SK-N-SH treated with all-trans-retinoic acid at 6 μM for 48 hours (cell line): ENCODE measurements around the gene ZBTB8OS.
A peak's percentile ranks its signal among the peaks of the same experiment; 100 is the strongest.

ENCODE experiments used
- ATAC-seq: fragments of 200-7000 bp; cut with Tn5 transposase; 3 replicates; pipeline ENCODE4 v1.9.1; 2020; ENCODE audit warnings: mild to moderate bottlenecking, moderate library complexity
- CSDC2 ChIP-seq: fragments of 250-450 bp; sonication (Bioruptor Pico); IDR thresholded peaks from 2 replicates; pipeline ENCODE4 v1.5.0; 2020; ENCODE audit warnings: mild to moderate bottlenecking, moderate library complexity
- ESRRG ChIP-seq: fragments of 250-450 bp; sonication (Bioruptor Pico); IDR thresholded peaks from 2 replicates; pipeline ENCODE4 v1.6.1; 2021; ENCODE audit warnings: mild to moderate bottlenecking
- PPARA ChIP-seq: fragments of 250-450 bp; sonication (Bioruptor Pico); IDR thresholded peaks from 2 replicates; pipeline ENCODE4 v1.5.0; 2020; ENCODE audit warnings: mild to moderate bottlenecking, borderline replicate concordance
- TCF4 ChIP-seq: fragments of 250-450 bp; sonication (Bioruptor Pico); IDR thresholded peaks from 2 replicates; pipeline ENCODE4 v1.8.0; 2021; ENCODE audit warnings: mild to moderate bottlenecking, moderate library complexity, borderline replicate concordance
- TOX ChIP-seq: fragments of 250-450 bp; sonication (Bioruptor Pico); IDR thresholded peaks from 2 replicates; pipeline ENCODE4 v1.8.0; 2021; ENCODE audit warnings: mild to moderate bottlenecking, moderate library complexity, borderline replicate concordance
- ZC3H10 ChIP-seq: fragments of 250-450 bp; sonication (Bioruptor Pico); IDR thresholded peaks from 2 replicates; pipeline ENCODE4 v1.5.1; 2021; ENCODE audit warnings: mild to moderate bottlenecking, moderate library complexity
- ZFP3 ChIP-seq: fragments of 250-450 bp; sonication (Bioruptor Pico); IDR thresholded peaks from 2 replicates; pipeline ENCODE4 v1.5.0; 2020; ENCODE audit warnings: mild to moderate bottlenecking, moderate library complexity
- ZFP30 ChIP-seq: fragments of 450-650 bp; formaldehyde crosslinking; IDR thresholded peaks from 2 replicates; pipeline ENCODE4 v1.5.0; 2022; ENCODE audit warnings: mild to moderate bottlenecking, moderate library complexity
- ZNF70 ChIP-seq: fragments of 450-650 bp; formaldehyde crosslinking; IDR thresholded peaks from 2 replicates; pipeline ENCODE4 v1.5.0; 2020; ENCODE audit warnings: mild to moderate bottlenecking, moderate library complexity
- ZNF8 ChIP-seq: fragments of 450-650 bp; formaldehyde crosslinking; IDR thresholded peaks from 2 replicates; pipeline ENCODE4 v1.5.0; 2020; ENCODE audit warnings: mild to moderate bottlenecking, moderate library complexity
- TF ChIP-seq, protein P1 (sequence below): fragments of 250-450 bp; sonication (Bioruptor Pico); IDR thresholded peaks from 2 replicates; pipeline ENCODE4 v1.8.0; 2021; ENCODE audit warnings: low read depth, mild to moderate bottlenecking, moderate library complexity, borderline replicate concordance
- TF ChIP-seq, protein P2 (sequence below): fragments of 250-450 bp; sonication (Bioruptor Pico); IDR thresholded peaks from 2 replicates; pipeline ENCODE4 v1.5.1; 2020; ENCODE audit warnings: low read depth, mild to moderate bottlenecking, moderate library complexity
- TF ChIP-seq, protein P3 (sequence below): fragments of 250-450 bp; sonication (Bioruptor Pico); IDR thresholded peaks from 2 replicates; pipeline ENCODE4 v1.5.1; 2021; ENCODE audit warnings: mild to moderate bottlenecking, moderate library complexity
- TF ChIP-seq, protein P4 (sequence below): fragments of 250-450 bp; sonication (Bioruptor Pico); IDR thresholded peaks from 2 replicates; pipeline ENCODE4 v1.5.0; 2020; ENCODE audit warnings: mild to moderate bottlenecking, moderate library complexity

Gene ZBTB8OS

DNA sequence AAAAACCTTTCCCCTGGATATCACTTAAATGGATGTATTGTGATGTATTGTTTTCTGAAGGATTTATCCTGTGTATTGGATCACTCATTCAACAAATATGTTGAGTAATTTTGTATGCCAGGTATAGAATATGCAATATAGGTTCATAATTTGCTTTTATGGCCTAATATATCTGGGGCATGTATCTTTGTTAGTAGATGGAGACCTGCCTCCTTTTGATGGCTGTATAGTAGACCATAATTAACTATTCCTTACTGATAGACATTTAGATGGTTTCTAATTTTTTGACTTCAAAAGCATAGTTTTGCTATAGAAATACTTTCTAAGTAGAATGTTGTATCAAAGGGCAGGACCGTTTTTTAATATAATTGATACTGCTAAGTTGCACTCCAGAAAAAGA is 9.2 kb upstream of the ZBTB8OS start:
- TF ChIP-seq ZFP30 (CRISPR knock-in tag) (no peak), ZNF8 (no peak), ESRRG (CRISPR knock-in tag) (no peak), CSDC2 (CRISPR knock-in tag) (no peak), ZC3H10 (CRISPR knock-in tag) (no peak), PPARA (no peak), TCF4 (CRISPR knock-in tag) (no peak), ZNF70 (CRISPR knock-in tag) (no peak), TOX (CRISPR knock-in tag) (no peak)
- TF ChIP-seq, protein P1, sequence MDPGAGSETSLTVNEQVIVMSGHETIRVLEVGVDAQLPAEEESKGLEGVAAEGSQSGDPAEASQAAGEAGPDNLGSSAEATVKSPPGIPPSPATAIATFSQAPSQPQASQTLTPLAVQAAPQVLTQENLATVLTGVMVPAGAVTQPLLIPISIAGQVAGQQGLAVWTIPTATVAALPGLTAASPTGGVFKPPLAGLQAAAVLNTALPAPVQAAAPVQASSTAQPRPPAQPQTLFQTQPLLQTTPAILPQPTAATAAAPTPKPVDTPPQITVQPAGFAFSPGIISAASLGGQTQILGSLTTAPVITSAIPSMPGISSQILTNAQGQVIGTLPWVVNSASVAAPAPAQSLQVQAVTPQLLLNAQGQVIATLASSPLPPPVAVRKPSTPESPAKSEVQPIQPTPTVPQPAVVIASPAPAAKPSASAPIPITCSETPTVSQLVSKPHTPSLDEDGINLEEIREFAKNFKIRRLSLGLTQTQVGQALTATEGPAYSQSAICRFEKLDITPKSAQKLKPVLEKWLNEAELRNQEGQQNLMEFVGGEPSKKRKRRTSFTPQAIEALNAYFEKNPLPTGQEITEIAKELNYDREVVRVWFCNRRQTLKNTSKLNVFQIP (CRISPR knock-in tag), result no peak
- TF ChIP-seq, protein P2, sequence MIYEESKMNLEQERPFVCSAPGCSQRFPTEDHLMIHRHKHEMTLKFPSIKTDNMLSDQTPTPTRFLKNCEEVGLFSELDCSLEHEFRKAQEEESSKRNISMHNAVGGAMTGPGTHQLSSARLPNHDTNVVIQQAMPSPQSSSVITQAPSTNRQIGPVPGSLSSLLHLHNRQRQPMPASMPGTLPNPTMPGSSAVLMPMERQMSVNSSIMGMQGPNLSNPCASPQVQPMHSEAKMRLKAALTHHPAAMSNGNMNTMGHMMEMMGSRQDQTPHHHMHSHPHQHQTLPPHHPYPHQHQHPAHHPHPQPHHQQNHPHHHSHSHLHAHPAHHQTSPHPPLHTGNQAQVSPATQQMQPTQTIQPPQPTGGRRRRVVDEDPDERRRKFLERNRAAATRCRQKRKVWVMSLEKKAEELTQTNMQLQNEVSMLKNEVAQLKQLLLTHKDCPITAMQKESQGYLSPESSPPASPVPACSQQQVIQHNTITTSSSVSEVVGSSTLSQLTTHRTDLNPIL (CRISPR knock-in tag), result no peak
- TF ChIP-seq, protein P3, sequence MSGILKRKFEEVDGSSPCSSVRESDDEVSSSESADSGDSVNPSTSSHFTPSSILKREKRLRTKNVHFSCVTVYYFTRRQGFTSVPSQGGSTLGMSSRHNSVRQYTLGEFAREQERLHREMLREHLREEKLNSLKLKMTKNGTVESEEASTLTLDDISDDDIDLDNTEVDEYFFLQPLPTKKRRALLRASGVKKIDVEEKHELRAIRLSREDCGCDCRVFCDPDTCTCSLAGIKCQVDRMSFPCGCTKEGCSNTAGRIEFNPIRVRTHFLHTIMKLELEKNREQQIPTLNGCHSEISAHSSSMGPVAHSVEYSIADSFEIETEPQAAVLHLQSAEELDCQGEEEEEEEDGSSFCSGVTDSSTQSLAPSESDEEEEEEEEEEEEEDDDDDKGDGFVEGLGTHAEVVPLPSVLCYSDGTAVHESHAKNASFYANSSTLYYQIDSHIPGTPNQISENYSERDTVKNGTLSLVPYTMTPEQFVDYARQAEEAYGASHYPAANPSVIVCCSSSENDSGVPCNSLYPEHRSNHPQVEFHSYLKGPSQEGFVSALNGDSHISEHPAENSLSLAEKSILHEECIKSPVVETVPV (CRISPR knock-in tag), result no peak
- ATAC-seq, result no peak

DNA sequence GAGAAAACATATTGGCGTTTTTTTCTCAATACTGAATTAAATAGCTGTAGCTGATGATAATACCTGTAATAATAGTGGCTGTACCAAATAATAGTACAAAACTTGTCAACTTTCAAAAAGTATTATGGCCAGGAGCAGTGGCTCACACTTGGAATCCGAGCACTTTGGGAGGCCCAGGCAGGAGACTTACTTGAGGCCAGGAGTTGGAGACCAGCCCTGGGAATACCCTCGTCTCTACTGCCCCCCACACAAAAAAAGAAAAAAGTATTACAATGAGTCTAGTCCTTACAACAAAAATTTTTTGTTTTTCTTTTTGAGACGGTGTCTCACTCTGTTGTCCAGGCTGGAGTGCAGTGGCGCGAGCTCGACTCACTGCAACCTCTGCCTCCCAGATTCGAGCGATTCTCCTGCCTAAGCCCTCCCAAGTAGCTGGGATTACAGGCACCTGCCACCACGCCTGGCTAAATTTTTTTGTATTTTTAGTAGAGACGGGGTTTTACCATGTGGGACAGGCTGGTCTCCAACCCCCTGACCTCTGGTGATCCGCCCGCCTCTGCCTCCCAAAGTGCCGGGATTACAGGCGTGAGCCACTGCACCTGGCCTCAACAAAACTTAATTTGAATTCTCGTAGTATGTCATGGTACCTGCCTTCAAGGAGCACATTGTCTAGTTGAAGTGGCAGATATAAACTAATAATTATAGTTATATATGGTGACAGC is 2.1 kb upstream of the ZBTB8OS start:
- ATAC-seq, result no peak
- TF ChIP-seq ZNF70 (CRISPR knock-in tag), result 0 out of 2 replicates have a peak, but pooled peaks have one; percentile 54
- TF ChIP-seq, protein P3 (CRISPR knock-in tag), result no peak

DNA sequence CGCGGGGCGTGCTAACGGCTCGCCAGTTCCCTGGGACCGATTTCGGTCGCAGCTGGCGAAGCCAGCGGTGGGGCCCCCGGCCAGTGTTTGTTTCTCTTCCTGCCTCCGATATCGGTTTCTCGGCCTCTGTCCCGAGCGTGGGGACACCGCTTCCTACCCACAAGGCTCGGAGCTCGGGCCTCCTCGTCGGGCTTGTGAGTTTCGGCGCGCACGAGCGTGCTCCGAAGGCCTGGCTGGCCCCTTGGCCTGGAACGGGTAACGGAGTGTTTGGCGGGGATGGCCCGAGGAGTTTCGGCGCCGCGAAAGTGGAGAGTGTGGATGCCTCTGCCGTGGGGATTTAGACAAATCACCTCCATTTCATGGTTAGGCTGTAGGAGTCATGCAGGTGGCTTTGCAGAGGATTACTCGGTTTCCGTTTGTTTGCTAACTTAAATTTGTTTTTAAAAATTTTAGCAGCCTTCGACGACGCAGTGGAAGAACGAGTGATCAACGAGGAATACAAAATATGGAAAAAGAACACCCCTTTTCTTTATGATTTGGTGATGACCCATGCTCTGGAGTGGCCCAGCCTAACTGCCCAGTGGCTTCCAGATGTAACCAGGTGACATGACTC is 1.2 kb upstream of the ZBTB8OS start:
- no peak for TF ChIP-seq ZFP30 (CRISPR knock-in tag)
- TF ChIP-seq, protein P1 (CRISPR knock-in tag), result no peak
- TF ChIP-seq, protein P4, sequence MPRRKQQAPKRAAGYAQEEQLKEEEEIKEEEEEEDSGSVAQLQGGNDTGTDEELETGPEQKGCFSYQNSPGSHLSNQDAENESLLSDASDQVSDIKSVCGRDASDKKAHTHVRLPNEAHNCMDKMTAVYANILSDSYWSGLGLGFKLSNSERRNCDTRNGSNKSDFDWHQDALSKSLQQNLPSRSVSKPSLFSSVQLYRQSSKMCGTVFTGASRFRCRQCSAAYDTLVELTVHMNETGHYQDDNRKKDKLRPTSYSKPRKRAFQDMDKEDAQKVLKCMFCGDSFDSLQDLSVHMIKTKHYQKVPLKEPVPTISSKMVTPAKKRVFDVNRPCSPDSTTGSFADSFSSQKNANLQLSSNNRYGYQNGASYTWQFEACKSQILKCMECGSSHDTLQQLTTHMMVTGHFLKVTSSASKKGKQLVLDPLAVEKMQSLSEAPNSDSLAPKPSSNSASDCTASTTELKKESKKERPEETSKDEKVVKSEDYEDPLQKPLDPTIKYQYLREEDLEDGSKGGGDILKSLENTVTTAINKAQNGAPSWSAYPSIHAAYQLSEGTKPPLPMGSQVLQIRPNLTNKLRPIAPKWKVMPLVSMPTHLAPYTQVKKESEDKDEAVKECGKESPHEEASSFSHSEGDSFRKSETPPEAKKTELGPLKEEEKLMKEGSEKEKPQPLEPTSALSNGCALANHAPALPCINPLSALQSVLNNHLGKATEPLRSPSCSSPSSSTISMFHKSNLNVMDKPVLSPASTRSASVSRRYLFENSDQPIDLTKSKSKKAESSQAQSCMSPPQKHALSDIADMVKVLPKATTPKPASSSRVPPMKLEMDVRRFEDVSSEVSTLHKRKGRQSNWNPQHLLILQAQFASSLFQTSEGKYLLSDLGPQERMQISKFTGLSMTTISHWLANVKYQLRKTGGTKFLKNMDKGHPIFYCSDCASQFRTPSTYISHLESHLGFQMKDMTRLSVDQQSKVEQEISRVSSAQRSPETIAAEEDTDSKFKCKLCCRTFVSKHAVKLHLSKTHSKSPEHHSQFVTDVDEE (CRISPR knock-in tag), result no peak
- TF ChIP-seq ZFP3 (CRISPR knock-in tag), result 0 out of 2 replicates have a peak, but pooled peaks have one; percentile 14
- peak; percentile 16 for ATAC-seq
